SK-N-MC (cell line): ENCODE measurements around the gene ANXA6.

Source experiments
- EZH2 ChIP-seq: fragments of 200-600 bp; sonication (generic); IDR thresholded peaks from one replicate; pipeline ENCODE4 v1.6.1; 2017; ENCODE audit warnings: antibody characterized with exemption
- POLR2AphosphoS5 ChIP-seq: IDR thresholded peaks from 2 replicates; pipeline ENCODE4 v1.6.1; 2012; ENCODE audit warnings: mild to moderate bottlenecking, low read depth, low read length, borderline replicate concordance

DNA sequence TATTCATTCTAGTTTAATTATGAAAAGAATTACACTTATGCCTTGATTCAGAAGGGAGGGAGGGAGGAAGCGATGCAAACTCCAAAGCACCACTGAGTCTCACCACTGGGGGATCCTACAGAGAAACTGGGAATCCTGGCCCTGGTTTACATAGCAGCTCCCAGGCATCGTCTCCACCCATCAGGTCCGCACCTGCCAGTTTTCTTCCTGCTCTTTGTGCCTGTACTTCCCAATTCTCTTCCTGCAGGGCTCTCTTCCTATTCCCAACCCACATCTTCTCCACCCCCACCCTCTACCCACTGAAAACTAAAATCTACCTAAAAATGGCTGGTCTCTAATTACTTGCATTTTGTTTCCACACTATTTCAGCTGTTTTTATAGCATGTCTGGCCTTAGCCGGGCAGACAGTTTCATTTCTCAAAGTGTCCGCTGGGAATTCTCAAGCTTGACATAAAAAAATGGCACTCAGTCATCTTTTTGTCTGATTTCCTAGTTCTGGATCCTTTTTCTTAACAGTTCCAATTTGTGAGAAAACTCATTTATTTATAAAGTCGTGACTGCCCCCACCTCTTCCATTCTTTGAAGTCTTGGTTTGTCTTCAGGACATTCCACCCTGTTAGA lies 75.2 kb downstream of the ANXA6 start:
- TF ChIP-seq POLR2AphosphoS5 = no peak
- TF ChIP-seq EZH2 = no peak
